Stimulated activated CD4-positive, alpha-beta T cell treated with anti-CD3 and anti-CD28 coated beads, TNF-alpha, amount 100 ng/mL, for 24 hours (primary cell): ENCODE measurements around the gene PSMD13.
A peak's percentile ranks its signal among the peaks of the same experiment; 100 is the strongest.
"Not testable (repeated sequence)": the region's sequence is repeated elsewhere in the genome, so short reads cannot be mapped to it uniquely, and the experiment has no call there.

Source experiments
- DNase-seq, 3 experiments: peaks; one replicate each; pipeline ENCODE4 v3.0.0-alpha.2; 2020; ENCODE audit warnings: low read depth in 3 of 3

Gene PSMD13

DNA sequence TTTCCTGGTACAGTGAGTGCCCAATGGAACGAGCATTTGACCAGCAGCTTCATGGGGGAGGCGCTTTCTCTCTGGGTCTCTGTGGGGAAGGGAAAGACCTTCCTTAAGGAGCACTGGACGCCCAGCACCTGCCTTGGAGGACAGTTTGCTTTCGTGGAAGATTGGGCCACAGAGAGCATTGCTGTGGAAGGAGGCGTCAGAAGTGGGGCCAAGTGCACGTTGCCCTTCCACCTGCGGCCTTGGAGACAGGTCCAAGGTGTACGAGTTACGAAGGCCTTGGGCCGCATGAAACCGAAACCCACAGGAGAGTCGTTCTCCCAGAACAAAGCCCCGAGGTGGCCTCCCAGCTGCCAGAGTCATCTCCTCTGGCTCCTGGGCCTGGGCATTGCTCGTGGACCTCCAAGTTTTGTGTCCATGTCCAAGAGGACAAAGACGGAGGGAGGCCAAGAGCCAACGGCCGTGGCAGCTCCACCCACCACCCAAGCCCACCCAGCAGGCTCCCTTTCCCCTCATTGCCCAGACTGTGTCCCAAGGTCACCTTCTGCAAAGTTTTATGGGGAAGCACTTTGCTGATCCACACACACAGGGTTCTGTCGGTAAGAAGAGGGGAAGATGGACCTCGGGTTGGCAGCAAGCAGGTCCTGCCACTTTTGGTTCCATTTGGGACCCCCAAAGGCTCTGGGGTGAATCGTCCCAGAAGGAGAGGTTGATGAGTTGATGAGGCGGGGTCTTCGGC lies 35.6 kb downstream of the PSMD13 start:
- no peak for DNase-seq

- DNase-seq = no peak
Measured at GRCh38 chr11:272931-273198, 36.1 kb downstream of the PSMD13 start.

GRCh38 chr11:276219-276618 lies 39.4 kb downstream of the PSMD13 start:
- DNase-seq = no peak

DNA sequence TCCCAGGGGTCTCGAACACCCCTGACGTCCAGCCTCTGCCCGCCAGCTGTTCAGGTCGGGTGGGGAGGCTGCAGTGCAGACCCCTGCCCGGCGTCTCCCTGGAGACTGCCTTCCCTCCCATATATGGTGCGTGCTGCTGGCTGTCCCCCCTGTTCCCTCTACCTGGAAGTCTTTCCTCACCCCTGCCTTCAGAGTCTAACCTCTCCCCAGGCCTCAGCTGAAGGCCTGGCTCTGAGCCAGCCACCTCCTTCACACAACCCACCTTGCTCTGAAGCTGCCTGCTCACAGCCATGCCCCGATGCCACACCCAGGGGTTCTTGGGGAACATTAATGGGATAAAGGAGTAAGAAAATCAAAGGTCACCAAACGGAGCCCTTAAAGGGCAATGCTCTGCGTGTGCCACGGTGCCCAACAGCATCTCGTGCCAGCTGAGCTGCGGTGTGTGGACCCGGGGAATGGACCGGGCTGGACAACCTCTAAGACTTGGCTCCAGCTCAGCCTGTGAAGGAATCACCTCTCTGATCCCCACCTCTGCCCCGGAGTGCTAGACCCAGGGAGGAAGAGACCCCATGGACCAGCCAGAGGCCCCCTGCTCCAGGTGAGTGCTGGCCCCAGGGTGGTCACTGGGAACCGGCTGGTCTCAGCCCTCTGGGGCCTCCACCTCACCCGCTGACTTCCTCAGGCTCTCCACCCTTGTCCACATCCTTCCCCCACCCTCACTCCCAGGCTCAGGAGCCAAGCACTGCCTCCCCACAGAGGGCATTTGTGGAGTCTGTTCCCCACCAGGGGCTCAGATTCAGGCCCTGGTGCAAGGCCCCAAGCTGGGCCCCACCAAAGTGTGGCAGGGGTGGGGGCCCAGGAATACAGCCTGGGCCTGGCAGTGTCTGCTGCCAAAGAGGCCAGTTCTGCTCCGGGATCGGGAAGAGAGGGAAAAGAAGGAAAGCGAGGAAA lies 41.5 kb downstream of the PSMD13 start, which contains the start of gene NLRP6:
Gene NLRP6 (plus strand): TSS at position 407 of the 951 bp plus-strand sequence. CDS start 163 bp downstream, at position 570.
- no peak for DNase-seq

DNA sequence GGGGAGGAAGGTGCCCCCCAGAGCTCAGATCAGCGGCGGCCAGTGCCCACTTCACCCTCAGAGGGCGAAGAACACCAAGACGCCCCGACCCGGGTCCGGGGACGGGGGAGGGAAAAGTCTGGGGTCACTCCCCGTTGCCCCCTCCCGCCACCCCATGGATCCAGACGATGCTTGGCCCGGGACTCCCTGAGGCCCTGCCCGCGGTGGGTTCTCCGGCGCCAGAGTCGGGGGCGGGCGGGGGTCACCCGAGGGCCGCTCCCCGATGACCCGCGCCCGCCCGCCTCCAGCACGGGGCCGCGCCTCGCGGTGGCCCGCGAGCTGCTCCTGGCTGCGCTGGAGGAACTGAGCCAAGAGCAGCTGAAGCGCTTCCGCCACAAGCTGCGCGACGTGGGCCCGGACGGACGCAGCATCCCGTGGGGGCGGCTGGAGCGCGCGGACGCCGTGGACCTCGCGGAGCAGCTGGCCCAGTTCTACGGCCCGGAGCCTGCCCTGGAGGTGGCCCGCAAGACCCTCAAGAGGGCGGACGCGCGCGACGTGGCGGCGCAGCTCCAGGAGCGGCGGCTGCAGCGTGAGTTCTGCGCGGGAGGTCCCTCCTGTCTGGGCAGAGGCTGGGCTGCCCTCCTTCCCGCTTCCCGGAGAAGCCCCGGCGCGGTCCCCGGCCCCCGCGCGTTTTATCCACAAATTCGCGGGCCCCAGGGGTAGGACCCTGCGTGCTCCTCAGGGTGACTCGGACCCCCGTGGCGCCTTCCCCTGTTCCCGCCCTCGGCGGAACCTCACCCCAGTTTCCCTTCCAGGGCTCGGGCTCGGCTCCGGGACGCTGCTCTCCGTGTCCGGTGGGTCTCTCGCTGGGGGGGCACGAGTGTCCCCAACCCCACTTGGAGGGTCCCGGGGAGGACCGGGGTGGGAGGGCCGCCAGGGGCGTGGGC lies 42.5 kb downstream of the PSMD13 start:
- no peak for DNase-seq

GRCh38 chr11:279966-280705 lies 43.4 kb downstream of the PSMD13 start:
- peak in 1 of 3 experiments; percentile 42 for DNase-seq

GRCh38 chr11:280706-281485 lies 44.1 kb downstream of the PSMD13 start:
- DNase-seq = no peak

GRCh38 chr11:281486-282161 lies 44.8 kb downstream of the PSMD13 start:
- no peak for DNase-seq

DNA sequence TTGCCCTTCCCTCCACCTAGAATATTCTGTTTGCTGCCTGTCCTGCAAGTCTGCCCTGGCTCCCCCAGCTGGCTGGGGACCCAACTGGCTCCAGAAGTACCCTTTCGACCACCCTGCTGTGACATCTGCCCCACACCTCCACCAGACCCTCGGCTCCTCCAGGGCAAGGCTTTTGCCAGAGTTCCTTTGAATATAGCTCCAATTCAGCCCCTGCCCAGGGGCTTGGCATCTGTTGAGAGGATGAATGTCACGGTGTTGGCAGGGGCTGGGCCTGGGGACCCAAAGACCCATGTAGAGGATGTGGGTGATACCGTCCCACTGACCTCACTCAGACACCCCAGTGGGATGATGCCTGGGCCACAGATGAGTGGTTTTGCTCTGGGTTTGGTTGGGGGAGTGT lies 45.4 kb downstream of the PSMD13 start:
- DNase-seq = no peak

- DNase-seq = no peak
Measured at GRCh38 chr11:282630-283360, 46.0 kb downstream of the PSMD13 start.

DNA sequence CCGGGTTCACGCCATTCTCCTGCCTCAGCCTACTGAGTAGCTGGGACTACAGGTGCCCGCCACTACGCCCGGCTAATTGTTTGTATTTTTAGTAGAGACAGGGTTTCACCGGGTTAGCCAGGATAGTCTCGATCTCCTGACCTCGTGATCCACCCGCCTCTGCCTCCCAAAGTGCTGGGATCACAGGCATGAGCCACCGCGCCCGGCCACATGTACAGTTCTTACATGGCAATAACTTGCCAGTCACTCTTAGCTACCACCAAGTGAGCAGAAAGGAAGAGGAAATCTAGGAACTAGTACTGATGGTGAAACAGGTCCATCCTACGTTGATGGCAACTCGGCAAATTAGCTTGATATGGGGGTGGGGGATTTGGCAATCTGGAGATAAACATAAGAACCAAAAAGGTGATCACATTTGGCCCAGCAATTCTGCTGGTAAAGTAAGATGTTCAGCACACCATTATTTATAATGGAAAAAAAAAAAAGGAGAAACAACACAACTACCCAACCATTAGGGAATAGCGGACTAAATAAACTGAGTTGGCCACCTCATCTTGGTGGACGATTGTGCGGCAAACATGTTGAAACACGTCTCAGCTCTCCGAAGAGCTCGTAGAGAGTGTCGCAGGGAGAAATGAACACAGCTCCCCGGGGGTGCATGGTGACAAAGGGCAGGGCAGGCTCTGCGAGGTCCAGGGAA lies 46.8 kb downstream of the PSMD13 start:
- no peak for DNase-seq

- no peak for DNase-seq
Measured at GRCh38 chr11:284105-285020, 47.6 kb downstream of the PSMD13 start.

GRCh38 chr11:285021-285893 lies 48.5 kb downstream of the PSMD13 start:
- DNase-seq = no peak

DNA sequence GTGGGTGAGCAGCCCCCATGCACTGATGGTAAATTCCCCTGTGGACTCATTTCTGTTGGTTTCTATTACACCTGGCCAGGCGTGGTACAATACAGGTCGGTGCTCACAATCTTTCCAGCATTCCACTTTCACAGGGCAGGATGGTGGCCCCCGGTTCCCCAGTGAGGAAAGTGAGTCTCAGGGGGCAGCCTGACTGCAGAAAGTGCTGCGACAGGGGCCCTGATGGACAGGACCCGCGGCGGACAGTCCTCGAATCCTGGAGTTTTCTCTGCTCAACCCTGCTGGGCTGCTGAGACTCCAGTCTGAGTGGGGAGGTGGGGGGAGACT lies 49.1 kb downstream of the PSMD13 start:
- no peak for DNase-seq

DNA sequence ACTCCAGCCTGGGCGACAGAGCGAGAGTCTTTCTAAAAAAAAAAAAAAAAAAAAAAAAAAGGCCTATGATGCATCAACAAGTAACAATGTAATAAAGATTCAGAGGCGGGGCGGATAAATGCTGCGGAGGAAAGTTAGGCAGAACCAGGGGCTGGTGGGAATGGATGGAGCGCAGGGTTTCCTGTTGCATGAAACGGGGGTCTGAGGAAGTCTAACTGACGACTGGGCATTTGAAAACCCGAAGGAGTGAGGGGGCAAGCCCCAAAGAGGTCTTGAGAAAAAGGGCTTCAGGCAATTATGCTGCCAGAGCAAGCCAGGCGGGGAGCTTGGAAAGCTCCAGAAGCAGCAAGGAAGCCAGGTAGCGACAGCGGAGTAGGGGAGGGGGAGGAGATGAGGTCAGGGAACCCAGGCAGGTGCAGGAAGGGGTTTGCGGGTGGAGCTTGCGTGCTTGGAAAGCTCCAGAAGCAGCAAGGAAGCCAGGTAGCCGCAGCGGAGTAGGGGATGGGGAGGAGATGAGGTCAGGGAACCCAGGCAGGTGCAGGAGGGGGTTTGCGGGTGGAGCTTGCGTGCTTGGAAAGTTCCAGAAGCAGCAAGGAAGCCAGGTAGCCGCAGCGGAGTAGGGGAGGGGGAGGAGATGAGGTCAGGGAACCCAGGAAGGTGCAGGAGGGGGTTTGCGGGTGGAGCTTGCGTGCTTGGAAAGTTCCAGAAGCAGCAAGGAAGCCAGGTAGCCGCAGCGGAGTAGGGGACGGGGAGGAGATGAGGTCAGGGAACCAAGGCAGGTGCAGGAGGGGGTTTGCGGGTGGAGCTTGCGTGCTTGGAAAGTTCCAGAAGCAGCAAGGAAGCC lies 50.4 kb downstream of the PSMD13 start:
- DNase-seq = not testable (repeated sequence)
